Stimulated activated CD8-positive, alpha-beta memory T cell treated with anti-CD3 and anti-CD28 coated beads, Interleukin-12 subunit alpha, Interleukin-12 subunit beta, amount 100 ng/mL, for 24 hours (primary cell): Measurements from ENCODE around the gene LMCD1.

Experiments
- DNase-seq: peaks from one replicate; pipeline ENCODE4 v3.0.0-alpha.2; 2020; ENCODE audit errors: extremely low read depth

The LMCD1 gene

DNA sequence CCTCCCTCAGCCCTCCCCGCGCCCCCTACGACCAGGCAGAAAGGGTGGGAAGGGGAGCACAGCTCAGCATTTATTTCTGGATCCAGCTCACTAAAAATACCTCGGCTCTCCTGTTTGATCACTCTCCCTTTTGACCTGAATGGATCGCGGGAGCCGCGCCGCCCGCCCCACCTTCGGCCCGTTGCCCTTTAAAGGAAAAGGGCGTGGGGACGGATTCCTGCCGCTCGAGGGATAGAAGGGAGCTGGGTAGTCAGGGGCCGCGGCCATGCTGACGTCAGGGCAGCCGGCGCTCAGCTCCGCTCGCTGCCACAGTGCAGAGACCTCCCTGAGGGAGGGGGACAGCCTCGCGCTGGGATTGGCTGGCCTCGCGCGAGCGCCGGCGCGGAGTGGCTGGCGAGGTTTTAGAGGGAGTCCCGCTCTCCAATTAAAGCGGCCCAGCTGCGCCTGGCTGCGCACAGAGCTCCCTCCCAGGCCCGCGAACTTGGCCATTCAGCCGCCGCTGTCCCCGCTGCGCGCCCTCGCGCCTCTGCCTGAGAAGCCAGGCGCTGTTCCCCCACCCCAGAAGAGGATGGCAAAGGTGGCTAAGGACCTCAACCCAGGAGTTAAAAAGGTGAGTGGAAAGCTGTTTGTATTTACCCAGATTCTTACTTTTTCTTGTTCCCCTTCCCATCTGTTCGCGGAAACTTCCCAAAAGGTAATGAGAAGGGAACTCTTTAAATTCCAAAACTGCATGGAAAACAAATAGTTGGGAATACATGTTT lies at the start of gene LMCD1:
LMCD1 (plus strand) TSS at position 453 of the 761 bp plus-strand sequence; CDS start at position 569, 116 bp downstream.
- peak; percentile 47 for DNase-seq

GRCh38 chr3:8452112-8452511 lies 49.5 kb upstream of the LMCD1 start:
- no peak for DNase-seq

DNA sequence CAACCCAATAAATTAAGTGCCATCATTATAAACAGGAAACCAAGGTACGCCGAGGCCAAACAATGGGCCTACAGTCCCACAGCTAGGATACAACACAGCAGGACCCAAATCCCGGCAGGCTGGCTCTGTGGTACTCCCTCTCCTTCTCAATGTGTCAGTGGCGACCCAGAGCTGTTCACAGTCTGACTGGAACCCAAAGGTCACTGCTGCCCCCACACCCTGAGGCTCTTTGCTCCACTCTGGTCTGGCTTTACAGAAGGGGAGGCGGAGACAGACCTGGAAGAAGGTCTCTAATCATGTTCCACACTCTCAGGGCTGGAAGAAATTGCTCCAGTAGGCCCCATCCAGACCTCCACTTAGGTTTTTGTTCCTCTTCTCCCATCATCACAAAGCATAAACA lies 48.5 kb upstream of the LMCD1 start:
- DNase-seq = no peak

DNA sequence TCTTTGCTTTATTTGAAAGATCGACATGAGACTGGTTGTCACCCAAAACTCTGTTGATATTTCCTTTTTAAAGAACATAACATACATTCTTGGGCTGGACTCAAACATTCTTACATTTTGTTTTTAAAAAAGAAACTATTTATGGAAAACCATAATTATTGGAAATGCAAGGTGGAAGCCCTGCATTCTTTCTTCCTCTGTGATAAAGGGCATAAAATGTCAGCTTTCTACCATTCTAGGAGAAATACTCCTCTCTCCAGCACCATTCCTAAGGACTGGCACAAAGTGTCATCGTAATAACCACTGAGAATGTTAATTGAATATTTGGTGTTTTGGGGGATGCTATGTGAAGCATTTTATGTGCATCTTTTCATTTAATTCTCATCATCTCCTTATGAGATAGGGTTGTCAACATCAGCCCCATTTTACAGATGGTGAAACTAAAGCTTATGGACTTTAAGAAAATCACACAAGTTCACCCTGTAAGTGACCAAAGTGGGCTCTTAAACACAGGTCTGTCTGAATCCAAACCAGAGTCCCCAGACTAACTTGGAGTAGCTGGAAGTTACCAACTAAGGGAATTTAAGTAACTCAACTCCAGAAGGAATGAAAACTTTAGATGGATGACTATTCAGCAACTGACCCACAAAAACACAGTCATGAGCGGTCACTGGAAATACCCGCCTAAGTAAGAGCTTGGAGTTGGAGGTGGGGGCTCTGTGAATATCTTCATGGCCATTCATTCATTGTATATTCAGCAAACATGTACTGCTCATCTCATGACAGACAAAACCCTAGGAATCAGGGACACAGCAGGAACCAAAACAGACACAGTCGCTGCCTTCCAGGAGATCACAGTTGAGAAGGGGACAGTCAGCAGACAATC lies 45.9 kb upstream of the LMCD1 start:
- no peak for DNase-seq

GRCh38 chr3:8456412-8456811 lies 45.2 kb upstream of the LMCD1 start:
- DNase-seq = no peak

GRCh38 chr3:8457039-8457438 lies 44.6 kb upstream of the LMCD1 start:
- DNase-seq = no peak

- DNase-seq = no peak
Observed at GRCh38 chr3:8458238-8458661, 43.4 kb upstream of the LMCD1 start.

DNA sequence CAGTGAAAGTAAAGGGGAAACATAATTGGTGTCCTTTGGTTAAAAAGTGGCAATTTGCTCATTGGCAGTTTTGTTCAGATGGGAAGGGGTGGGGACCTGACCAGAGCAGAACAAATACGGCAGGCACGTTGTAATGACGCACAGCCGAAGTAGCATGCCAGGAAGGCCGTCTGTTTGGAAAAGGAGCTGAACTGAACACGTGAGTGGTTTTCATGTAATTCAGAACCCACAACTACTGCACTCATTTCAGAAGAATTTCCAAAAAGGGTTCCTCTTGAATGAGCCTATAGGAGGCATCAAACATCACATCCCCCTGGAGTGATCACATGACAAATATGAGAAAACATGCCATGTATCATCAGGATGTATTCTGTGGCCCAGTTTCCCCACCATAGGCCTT lies 42.9 kb upstream of the LMCD1 start:
- no peak for DNase-seq

DNA sequence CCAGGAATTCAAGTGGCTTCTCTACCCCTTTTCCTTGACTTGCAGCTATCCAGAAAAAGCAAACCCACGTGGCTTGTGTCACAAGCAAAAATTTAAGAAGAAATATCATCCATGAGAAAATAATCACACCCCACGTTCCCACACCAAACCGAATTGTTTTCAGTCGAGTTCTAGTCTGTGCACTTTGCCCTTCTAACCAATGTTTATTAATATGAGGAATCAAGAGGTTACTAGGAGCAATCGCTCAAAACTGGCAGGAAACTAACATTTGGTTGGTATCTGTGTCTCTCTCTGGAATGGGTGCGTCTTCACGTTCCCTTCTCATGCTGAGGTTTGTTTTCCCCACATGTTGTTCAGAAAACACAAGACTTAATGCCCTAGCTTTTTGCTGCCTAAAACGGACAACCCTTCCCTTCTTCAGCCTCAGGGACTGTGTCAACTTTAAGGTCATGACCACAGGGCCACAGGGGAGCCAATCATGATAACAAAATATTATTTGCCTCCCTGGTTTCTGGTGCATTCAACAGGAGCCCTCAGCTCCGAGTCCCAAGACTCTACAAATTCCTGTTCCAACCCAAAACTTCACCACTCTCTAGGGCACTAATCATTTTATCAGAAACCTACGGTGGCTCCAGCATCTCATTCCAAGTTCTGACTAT lies 41.4 kb upstream of the LMCD1 start:
- DNase-seq = no peak

GRCh38 chr3:8460815-8461456 lies 40.7 kb upstream of the LMCD1 start:
- DNase-seq = no peak

DNA sequence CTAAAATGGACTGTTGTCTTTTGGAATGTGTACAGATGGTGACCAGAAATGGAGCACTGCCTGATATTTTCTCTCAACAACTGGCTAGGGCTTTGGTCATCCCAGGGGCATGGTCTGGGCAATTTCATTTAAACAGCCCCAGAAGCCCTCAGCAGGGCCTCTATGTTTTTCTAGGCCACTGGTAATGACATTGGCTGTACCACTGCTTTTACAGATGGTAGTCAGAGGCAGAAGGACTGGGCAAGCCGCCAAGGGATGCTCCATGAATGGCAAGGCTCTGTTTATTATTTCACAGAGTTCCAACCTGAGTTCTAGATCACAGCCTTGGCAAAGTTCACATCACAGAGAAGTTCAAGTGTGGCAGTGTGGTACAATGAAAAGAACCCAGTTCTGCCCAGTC lies 37.0 kb upstream of the LMCD1 start:
- DNase-seq = no peak

DNA sequence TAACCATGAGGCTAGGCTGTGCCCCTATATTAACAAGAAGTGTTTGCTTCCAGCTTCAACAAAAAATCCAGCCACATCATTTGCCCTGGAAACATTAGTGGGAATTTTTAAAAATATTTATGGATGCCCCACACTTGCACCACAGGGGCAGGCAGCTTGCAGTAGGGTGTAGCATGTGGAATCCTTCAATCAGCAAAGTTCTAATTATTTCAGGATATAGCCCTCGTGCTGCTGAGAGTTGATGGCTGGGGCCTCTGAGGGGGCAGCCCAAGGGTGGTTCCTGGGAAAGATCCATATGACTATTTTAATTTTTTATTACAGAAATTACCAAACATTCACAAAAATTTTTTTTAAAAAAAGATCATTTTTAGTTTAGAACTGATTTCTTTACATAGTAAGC lies 35.1 kb upstream of the LMCD1 start:
- no peak for DNase-seq

- DNase-seq = no peak
Observed at GRCh38 chr3:8470801-8471200, 30.8 kb upstream of the LMCD1 start.

- no peak for DNase-seq
Observed at GRCh38 chr3:8472549-8472948, 29.1 kb upstream of the LMCD1 start.

GRCh38 chr3:8473029-8473428 lies 28.6 kb upstream of the LMCD1 start:
- DNase-seq = no peak

DNA sequence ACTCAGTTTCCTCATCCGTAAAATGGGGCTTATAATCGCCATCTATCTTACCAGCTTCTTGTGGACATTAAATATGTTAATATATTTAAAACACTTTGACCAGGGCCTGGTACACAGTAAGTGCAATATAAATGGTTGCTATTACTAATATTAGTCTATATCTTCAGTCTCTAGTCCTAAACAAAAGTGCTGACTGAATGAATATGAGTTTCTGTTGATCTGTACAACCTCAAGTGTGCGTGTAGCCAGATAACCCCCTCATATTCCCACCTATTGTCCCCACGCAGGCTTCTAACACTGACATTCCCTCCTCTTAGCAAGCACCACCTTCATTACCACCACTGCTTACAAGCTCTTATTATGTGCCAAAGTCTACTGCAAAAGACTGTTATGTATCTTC lies 27.6 kb upstream of the LMCD1 start:
- DNase-seq = no peak

GRCh38 chr3:8474991-8475390 lies 26.6 kb upstream of the LMCD1 start:
- no peak for DNase-seq

- DNase-seq = no peak
Observed at GRCh38 chr3:8480699-8481098, 20.9 kb upstream of the LMCD1 start.

GRCh38 chr3:8481380-8481779 lies 20.2 kb upstream of the LMCD1 start:
- DNase-seq = no peak

- no peak for DNase-seq
Observed at GRCh38 chr3:8482263-8482662, 19.4 kb upstream of the LMCD1 start.

- no peak for DNase-seq
Observed at GRCh38 chr3:8482960-8483665, 18.5 kb upstream of the LMCD1 start.
